GM12891 (cell line): Measurements from ENCODE around the gene OSMR.

Experiments used
- DNase-seq: peaks from one replicate; pipeline ENCODE4 v3.0.0; 2011; ENCODE audit warnings: low spot score; ENCODE audit not compliant: insufficient read length
- FAIRE-seq: peaks from 2 replicates; lab custom pipeline; 2011; peaks lifted over from hg19 to GRCh38; lab: Jason Lieb, UNC
- PAX5 ChIP-seq: IDR thresholded peaks from 2 replicates; pipeline ENCODE4 v1.6.1; 2011; ENCODE audit warnings: low read length, moderate library complexity, mild to moderate bottlenecking; ENCODE audit not compliant: insufficient read depth, severe bottlenecking
- POLR2A ChIP-seq: IDR thresholded peaks from 2 replicates; pipeline ENCODE4 v1.6.1; 2011; ENCODE audit warnings: low read depth, low read length, control low read depth
- POLR2AphosphoS5 ChIP-seq: IDR thresholded peaks from 2 replicates; pipeline ENCODE4 v1.6.1; 2011; ENCODE audit warnings: low read depth, low read length, control low read depth
- POU2F2 ChIP-seq: IDR thresholded peaks from 2 replicates; pipeline ENCODE4 v1.6.1; 2011; ENCODE audit warnings: low read depth, mild to moderate bottlenecking, control low read depth, low read length, moderate library complexity
- SPI1 ChIP-seq: IDR thresholded peaks from 2 replicates; pipeline ENCODE4 v1.6.1; 2011; ENCODE audit warnings: low read depth, low read length, control low read depth
- TAF1 ChIP-seq: IDR thresholded peaks from 2 replicates; pipeline ENCODE4 v1.6.1; 2011; ENCODE audit warnings: low read depth, low read length, control low read depth

OSMR gene

GRCh38 chr5:38936269-38936668, 90.5 kb downstream of the OSMR start:
- no peak for DNase-seq
- no peak for TF ChIP-seq SPI1
- no peak for TF ChIP-seq TAF1
- no peak for TF ChIP-seq POLR2A
- no peak for TF ChIP-seq POLR2AphosphoS5
- TF ChIP-seq POU2F2 = no peak
- TF ChIP-seq PAX5 = no peak
- FAIRE-seq = no peak

- DNase-seq = no peak
- FAIRE-seq = no peak
- TF ChIP-seq TAF1 = no peak
- no peak for TF ChIP-seq POLR2AphosphoS5
- TF ChIP-seq PAX5 = no peak
- no peak for TF ChIP-seq SPI1
- no peak for TF ChIP-seq POLR2A
These were observed 92.6 kb downstream of the OSMR start for GRCh38 chr5:38938424-38938823.

- no peak for DNase-seq
- no peak for FAIRE-seq
- TF ChIP-seq PAX5 = no peak
- TF ChIP-seq SPI1 = no peak
- no peak for TF ChIP-seq TAF1
- no peak for TF ChIP-seq POU2F2
- TF ChIP-seq POLR2AphosphoS5 = no peak
- no peak for TF ChIP-seq POLR2A
These were observed 93.2 kb downstream of the OSMR start for GRCh38 chr5:38938973-38939372.

GRCh38 chr5:38940230-38940858, 94.5 kb downstream of the OSMR start:
- FAIRE-seq = no peak
- no peak for TF ChIP-seq TAF1
- TF ChIP-seq PAX5 = no peak
- TF ChIP-seq POLR2AphosphoS5 = no peak
- no peak for TF ChIP-seq POLR2A
- TF ChIP-seq SPI1 = no peak
- no peak for TF ChIP-seq POU2F2
- no peak for DNase-seq

GRCh38 chr5:38941912-38942311, 96.1 kb downstream of the OSMR start:
- no peak for FAIRE-seq
- TF ChIP-seq POLR2A = no peak
- TF ChIP-seq PAX5 = no peak
- TF ChIP-seq POU2F2 = no peak
- no peak for TF ChIP-seq SPI1
- no peak for TF ChIP-seq TAF1
- no peak for TF ChIP-seq POLR2AphosphoS5

GRCh38 chr5:38944282-38944681, 98.5 kb downstream of the OSMR start:
- DNase-seq = no peak
- TF ChIP-seq TAF1 (no peak), PAX5 (no peak), SPI1 (no peak), POU2F2 (no peak), POLR2A (no peak), POLR2AphosphoS5 (no peak)
- no peak for FAIRE-seq

More at GRCh38 chr5:38941912-38942311, 96.1 kb downstream of the OSMR start:
- no peak for DNase-seq

- no peak for TF ChIP-seq POLR2AphosphoS5
- no peak for TF ChIP-seq TAF1
- no peak for TF ChIP-seq POU2F2
- no peak for TF ChIP-seq POLR2A
- no peak for TF ChIP-seq SPI1
- no peak for TF ChIP-seq PAX5
- DNase-seq (no peak), FAIRE-seq (no peak)
These were observed 102.7 kb downstream of the OSMR start for GRCh38 chr5:38948501-38948900.

- FAIRE-seq (no peak), DNase-seq (no peak)
- TF ChIP-seq PAX5 = no peak
- TF ChIP-seq POU2F2 = no peak
- no peak for TF ChIP-seq POLR2A
- no peak for TF ChIP-seq POLR2AphosphoS5
- TF ChIP-seq SPI1 = no peak
- TF ChIP-seq TAF1 = no peak
These were observed 107.7 kb downstream of the OSMR start for GRCh38 chr5:38953426-38954012.

- no peak for DNase-seq
- no peak for FAIRE-seq
- no peak for TF ChIP-seq POLR2A
- no peak for TF ChIP-seq TAF1
- no peak for TF ChIP-seq SPI1
- TF ChIP-seq POU2F2 = no peak
- no peak for TF ChIP-seq PAX5
- no peak for TF ChIP-seq POLR2AphosphoS5
These were observed 115.9 kb downstream of the OSMR start for GRCh38 chr5:38961691-38962090.

GRCh38 chr5:38968665-38969064, 122.9 kb downstream of the OSMR start:
- no peak for FAIRE-seq
- no peak for DNase-seq
- TF ChIP-seq PAX5 (no peak), SPI1 (no peak), TAF1 (no peak), POLR2A (no peak), POU2F2 (no peak), POLR2AphosphoS5 (no peak)
